HG03432 (cell line): ENCODE data around the gene ODF2.

Experiments used
- ATAC-seq: cut with Tn5 transposase; IDR thresholded peaks from one replicate; pipeline ENCODE4 v1.9.1; 2021; ENCODE audit warnings: mild to moderate bottlenecking, moderate library complexity; ENCODE audit not compliant: unreplicated experiment

Gene ODF2

DNA sequence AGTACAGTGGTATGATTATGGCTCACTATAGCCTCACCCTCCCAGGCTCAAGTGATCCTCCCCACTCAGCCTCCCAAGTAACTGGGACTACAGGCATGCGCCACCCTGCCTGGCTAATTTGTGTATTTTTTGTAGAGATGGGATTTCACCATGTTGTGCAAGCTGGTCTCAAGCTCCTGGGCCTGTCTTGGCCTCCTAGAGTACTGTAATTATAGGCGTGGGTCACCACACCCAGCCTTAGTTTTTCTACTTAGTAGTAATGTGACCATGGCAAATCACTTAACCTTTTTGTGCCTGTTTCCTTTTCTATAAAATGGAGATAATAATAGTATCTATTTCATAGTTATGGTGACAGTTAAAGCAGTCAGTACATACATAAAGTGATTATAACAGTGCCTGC lies 70.9 kb downstream of the ODF2 start:
- no peak for ATAC-seq

DNA sequence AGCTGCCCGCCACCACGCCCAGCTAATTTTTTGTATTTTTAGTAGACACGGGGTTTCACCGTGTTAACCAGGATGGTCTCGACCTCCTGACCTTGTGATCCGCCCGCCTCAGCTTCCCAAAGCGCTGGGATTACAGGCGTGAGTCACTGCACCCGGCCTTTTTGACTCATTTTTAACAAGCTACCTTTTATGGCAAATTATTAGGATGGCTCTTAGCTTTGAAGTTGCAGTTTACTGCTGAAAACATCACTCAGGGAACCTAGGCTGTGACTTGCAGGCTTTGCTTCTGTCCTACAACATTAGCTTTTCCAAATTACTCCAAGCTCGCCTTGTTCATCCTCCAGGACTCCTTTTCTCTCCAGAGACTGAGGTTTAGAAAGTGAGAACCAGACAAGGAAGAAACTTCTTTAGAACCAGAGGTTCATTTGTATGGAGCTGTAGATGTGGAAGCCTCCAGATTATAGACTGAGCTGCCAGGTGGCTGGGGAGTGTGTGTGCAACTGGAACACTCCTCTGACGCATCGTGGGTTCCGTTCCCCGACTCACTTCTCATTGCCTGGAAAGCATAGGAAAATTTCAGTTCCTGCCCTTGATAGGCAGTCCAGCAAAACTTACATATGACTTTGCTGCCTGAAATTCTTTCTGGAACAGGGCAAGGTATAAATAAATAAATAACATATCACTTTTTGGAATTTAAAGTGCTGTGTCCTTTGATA lies 72.8 kb downstream of the ODF2 start:
- ATAC-seq = no peak

DNA sequence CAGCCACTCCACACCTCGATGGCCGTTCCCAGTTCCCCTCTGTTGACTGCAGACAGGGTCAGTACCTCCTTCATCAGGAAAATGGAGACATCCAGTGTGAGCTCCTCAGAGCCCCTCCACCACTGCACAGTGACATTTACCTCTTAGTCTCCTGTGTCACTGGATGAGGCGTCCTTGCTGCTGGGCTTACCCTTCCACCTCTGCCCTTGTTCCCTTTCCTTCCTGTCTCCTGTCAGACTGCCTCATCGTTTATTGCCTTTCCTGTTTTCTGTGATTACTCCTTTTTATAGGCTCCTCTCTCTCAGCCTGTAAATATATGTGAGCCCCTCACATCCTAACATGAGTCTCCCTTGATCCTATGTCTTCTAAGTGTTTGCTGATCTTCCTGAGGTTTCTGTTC lies 73.4 kb downstream of the ODF2 start:
- no peak for ATAC-seq

DNA sequence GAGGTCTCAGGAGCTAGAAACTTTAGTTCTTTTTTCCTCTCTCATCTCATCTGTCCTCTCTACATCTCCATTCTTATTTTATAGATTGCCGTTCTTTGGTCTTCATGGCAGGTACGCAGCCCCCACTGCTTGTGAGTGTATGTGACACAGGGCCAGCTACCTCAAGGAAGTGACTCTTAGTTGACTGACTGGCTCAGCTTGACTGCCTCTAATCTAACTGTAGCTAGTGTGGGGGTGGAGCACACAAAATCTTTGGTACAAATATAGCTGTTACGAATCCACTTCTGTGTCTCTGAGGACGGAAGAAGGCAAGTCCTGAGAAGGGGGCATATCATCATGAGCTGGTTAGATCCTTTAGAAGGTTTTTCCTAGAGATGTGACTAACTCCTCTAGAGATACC lies 76.8 kb downstream of the ODF2 start:
- no peak for ATAC-seq

DNA sequence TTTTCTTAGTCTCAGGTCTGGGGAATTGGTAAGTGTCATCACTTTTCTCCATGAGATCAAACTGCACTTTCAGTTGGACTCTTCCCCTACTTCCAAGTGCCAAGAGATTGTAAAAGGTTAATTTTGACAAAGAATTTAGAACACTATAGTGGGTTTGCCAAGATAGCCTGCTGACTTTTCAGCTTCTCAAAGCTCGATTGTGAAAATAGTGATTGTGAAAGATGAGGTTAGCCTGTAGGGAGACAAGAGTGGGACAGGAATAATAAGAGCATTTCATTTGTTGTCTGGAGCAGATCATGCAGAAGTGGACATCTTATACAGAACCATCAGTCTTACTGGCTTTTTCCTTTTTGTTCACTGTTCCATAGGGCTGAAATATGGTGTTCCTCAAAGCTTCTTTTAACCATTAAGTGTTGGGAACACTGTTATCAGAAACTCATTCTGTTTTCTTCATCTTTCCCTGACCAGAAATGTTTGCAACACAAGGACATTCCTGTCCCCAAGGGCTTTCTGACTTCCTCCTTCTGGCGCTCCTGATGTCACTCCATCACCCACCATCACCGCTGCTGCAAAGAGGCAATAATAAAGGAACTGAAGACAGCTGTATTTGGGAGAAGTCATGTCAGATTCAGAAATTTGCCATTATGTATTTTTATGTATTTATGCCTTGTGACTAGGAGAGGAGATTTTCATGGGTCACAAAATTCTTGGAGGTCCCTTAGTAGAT lies 85.0 kb downstream of the ODF2 start:
- no peak for ATAC-seq

DNA sequence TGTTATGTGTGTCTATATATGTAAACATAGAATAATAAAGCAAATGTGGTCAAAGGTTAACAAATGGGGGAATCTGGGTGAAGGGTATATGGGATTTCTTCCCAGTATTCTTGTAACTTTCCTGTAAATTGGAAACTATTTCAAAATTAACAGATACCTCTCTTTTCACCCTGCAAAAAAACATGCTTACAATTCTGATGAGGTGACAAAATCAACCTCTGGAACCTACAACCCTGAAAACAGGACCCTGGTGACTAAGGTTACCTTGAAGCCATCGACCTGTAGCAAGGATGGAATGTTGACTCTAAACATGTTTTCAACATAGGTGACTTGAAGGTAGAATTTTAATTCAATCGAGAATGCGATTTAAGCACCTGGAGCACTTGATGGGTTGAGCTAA lies 90.7 kb downstream of the ODF2 start:
- ATAC-seq = no peak

DNA sequence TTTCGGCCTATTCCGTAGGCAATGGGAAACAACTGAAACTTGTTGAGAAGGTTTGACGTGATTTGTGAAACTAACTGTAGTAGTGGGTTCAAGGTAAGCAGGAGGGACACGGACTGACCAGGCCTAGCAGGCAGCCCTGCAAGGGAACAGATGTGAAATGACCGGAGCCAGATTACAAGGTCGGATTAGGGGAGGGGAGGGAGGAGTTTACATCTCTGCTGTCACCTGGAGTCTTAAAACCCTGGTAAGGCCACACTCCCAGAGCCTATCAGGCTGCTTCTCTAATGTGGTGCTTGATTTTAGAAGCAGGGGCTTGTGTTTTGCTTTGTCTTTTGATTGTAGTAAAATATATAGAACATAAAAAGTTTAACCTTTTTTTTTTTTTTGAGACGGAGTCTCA lies 93.1 kb downstream of the ODF2 start:
- ATAC-seq = no peak

DNA sequence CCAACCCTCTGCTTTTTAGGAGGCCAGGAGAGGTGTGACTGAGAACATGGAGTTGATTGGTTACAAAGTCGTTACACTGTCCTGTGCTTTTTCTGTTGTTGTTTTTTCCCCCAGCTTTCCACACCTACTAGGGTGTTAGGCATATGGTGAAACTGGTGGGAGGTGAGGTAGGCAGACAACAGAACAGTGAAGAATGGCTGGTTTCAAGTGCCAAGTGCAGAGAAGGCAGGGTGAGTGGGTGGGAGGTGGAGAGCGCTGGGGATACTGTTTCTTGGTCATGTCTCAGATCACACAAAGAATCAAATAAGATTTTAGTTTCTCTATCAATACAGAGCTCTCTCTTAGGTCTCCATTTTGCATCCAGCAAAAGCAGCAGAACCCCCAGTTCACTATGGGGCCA lies 94.4 kb downstream of the ODF2 start:
- ATAC-seq = no peak
